KOPT-K1 (cell line): Measurements from ENCODE around the gene FARP2.

Source experiments
- H3K27ac ChIP-seq: fragments of 200-600 bp; sonication (generic); 2 replicates; pipeline ENCODE4 v1.5.1; 2016; ENCODE audit warnings: antibody characterized with exemption, mild to moderate bottlenecking, low read depth, low read length; ENCODE audit not compliant: poor library complexity, severe bottlenecking
- H3K36me3 ChIP-seq: fragments of 200-600 bp; sonication (generic); 2 replicates; pipeline ENCODE4 v1.5.1; 2017; ENCODE audit warnings: antibody characterized with exemption, mild to moderate bottlenecking, low read length, moderate library complexity; ENCODE audit not compliant: insufficient read depth
- H3K9me3 ChIP-seq: fragments of 200-600 bp; sonication (generic); 2 replicates; pipeline ENCODE4 v1.5.1; 2017; ENCODE audit warnings: antibody characterized with exemption, low read length, mild to moderate bottlenecking; ENCODE audit not compliant: insufficient read depth, poor library complexity, severe bottlenecking

The FARP2 gene

GRCh38 chr2:241534701-241535375 is 178.8 kb downstream of the FARP2 start:
- Histone ChIP-seq H3K27ac (no peak overlapping the region), H3K36me3 (no peaks in the 10 kb centered on the region), H3K9me3 (no peaks in the 10 kb centered on the region)

GRCh38 chr2:241535871-241536655 is 180.0 kb downstream of the FARP2 start:
- no peaks in the 10 kb centered on the region for H3K9me3 ChIP-seq
- no peak overlapping the region for H3K27ac ChIP-seq
- H3K36me3 ChIP-seq, result no peaks in the 10 kb centered on the region

GRCh38 chr2:241538838-241539615 is 182.9 kb downstream of the FARP2 start:
- Histone ChIP-seq H3K27ac (no peak overlapping the region), H3K36me3 (no peaks in the 10 kb centered on the region), H3K9me3 (no peaks in the 10 kb centered on the region)

- H3K9me3 ChIP-seq, result no peaks in the 10 kb centered on the region
- H3K27ac ChIP-seq, result no peak overlapping the region
- H3K36me3 ChIP-seq, result no peaks in the 10 kb centered on the region
These were observed 183.7 kb downstream of the FARP2 start for GRCh38 chr2:241539616-241540374.

GRCh38 chr2:241540401-241540770 is 184.3 kb downstream of the FARP2 start:
- no peak overlapping the region for H3K27ac ChIP-seq
- no peaks in the 10 kb centered on the region for H3K36me3 ChIP-seq

GRCh38 chr2:241540771-241541561 is 184.9 kb downstream of the FARP2 start:
- Histone ChIP-seq H3K9me3 (no peaks in the 10 kb centered on the region), H3K36me3 (no peaks in the 10 kb centered on the region), H3K27ac (no peak overlapping the region)

More at GRCh38 chr2:241540401-241540770, 184.3 kb downstream of the FARP2 start:
- no peaks in the 10 kb centered on the region for H3K9me3 ChIP-seq

- no peaks in the 10 kb centered on the region for H3K36me3 ChIP-seq
- H3K27ac ChIP-seq, result no peak overlapping the region
- H3K9me3 ChIP-seq, result no peaks in the 10 kb centered on the region
These were observed 185.6 kb downstream of the FARP2 start for GRCh38 chr2:241541564-241542277.

- Histone ChIP-seq H3K27ac (no peak overlapping the region), H3K36me3 (no peaks in the 10 kb centered on the region), H3K9me3 (no peaks in the 10 kb centered on the region)
These were observed 186.2 kb downstream of the FARP2 start for GRCh38 chr2:241542278-241542605.
